ENCODE measurements around the gene DNASE1L1. TPM values are rescaled to one million over a fixed set of nuclear protein-coding genes. Genes with fewer than 3 reads are reported as not detected.
A peak's percentile ranks its signal among the peaks of the same experiment; 100 is the strongest.

DNASE1L1 gene
- total RNA-seq, 2 experiments from 2014 or later, result 20.5 to 26.2 TPM

DNA sequence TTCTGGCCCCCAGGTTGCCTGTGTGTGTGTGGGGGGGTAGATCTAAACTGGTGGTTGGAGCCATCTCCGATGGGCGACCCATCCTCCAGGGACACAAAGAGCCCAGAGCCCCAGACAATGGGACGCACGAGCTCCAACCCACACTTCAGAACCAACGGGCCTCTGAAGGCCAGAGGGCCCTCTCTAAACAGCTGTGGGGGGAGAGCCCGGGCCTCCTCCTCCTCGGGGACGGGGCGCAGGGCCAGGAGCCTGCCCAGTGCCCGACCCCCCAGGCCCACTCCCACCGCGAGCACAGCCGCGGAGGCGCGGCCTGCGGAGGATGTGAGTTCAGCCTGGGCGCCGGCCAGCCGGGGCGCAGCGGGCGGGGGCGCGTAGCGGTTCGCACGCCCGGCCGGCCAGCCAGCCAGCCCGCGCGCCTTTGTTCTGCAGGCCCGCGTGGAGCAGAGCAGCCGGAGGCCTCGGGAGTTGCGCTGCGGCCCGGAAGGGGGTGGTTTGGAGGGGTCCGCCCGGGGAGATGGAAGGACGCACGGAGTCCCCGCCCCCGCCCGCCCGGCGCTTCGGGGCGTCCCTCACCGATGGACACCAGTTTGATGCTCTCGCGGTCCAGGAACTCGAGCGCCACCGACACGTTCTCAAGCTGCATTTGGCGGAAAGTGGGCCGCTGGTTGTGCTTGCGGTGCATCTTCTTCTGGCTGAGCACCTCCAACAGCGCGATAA, 38.6 kb downstream of the DNASE1L1 start:
- no peaks in the 10 kb centered on the region for H3K9me3 Mint-ChIP-seq
- peak overlapping the region; percentile 91 for H3K4me3 Mint-ChIP-seq
- no peak for ATAC-seq (ENCODE audit: low read depth)
- peaks cover 3% of the 10 kb centered on the region for H3K36me3 Mint-ChIP-seq
- H3K4me1 Mint-ChIP-seq, result peaks cover 10% of the 10 kb centered on the region
- no peaks in the 10 kb centered on the region for H3K27me3 Mint-ChIP-seq
- no peak for DNase-seq
- H3K27ac Mint-ChIP-seq, result peak overlapping the region; percentile 91
- POLR2A ChIA-PET, result interaction anchor here (0.6 to 2.3 kb wide), 18 partner anchors 9 to 275 kb away, joined by 3 to 13 read pairs (median 5); partner anchors contain the start of genes DNASE1L1, EMD, RPL10 and SLC10A3

GRCh38 chrX:154369449-154370299, 39.4 kb downstream of the DNASE1L1 start:
- Mint-ChIP-seq H3K4me3 (peak overlapping the region; percentile 91), H3K27me3 (no peaks in the 10 kb centered on the region), H3K4me1 (peaks cover 12% of the 10 kb centered on the region), H3K9me3 (no peaks in the 10 kb centered on the region), H3K36me3 (peaks cover 5% of the 10 kb centered on the region), H3K27ac (peak overlapping the region; percentile 91)
- ATAC-seq (ENCODE audit: low read depth) (peak; percentile 4), DNase-seq (peak; percentile 75)
- POLR2A ChIA-PET, result interaction anchor here (1.2 to 2.3 kb wide), 5 partner anchors 10 to 173 kb away, joined by 3 to 13 read pairs (median 5); partner anchors contain the start of gene EMD

DNA sequence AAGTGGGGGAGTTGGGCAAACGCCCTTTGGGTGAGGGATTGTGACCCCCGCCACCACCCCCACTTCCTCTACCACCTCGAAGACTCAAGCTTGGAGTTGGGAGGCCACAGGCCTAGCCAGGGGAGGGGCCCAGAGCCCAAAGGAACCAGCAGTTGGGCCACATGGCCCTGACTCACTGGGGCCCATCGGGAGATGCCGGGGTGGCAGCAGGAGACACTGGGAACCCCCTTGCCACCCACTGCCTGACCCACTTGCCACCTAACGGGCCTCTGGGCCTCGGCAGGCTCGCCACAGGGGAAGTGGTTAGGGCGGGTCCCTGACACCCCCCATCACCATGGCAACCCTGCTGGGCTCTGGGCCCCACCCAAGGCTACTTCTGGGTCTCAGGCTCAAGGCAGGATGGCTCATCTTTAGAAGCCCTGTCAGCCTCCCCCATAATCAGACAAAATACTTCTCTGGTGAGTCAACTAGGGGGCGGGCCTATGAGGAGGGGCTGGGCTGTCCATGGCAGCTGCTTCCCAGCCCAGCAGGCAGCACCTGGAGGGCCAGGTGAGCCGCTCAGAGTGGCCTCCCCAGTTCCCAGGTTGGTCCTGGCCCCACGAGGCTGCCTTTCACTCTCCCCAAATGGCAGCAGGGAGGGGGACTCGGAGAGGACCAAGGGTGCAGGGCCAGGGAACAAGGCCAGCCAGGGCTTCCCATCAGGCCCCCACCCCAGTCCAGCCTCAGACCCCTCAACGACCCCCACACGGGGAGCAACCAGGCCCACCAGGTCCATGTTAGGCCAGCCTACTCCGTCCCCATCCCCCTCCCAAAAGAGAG, 40.2 kb downstream of the DNASE1L1 start:
- Mint-ChIP-seq H3K4me1 (peaks cover 13% of the 10 kb centered on the region), H3K27me3 (no peaks in the 10 kb centered on the region), H3K36me3 (peaks cover 5% of the 10 kb centered on the region), H3K9me3 (no peaks in the 10 kb centered on the region), H3K4me3 (peak overlapping the region; percentile 91), H3K27ac (peak overlapping the region; percentile 85)
- DNase-seq, result peak; percentile 80
- POLR2A ChIA-PET, result interaction anchor here (0.7 to 2.3 kb wide), 6 partner anchors 11 to 174 kb away, joined by 3 to 13 read pairs (median 4); partner anchors contain the start of gene EMD
- peak; percentile 37 for ATAC-seq (ENCODE audit: low read depth)

GRCh38 chrX:154367474-154368308, 41.4 kb downstream of the DNASE1L1 start:
- no peak for ATAC-seq (ENCODE audit: low read depth)
- Mint-ChIP-seq H3K4me1 (peaks cover 12% of the 10 kb centered on the region), H3K36me3 (peaks cover 7% of the 10 kb centered on the region), H3K27me3 (no peaks in the 10 kb centered on the region), H3K9me3 (no peaks in the 10 kb centered on the region), H3K27ac (peak overlapping the region; percentile 85), H3K4me3 (peak overlapping the region; percentile 91)
- POLR2A ChIA-PET, result interaction anchor here (0.7 to 2.3 kb wide), 4 partner anchors 10 to 175 kb away, joined by 3 to 13 read pairs (median 4); no protein-coding TSS in a partner anchor
- DNase-seq, result no peak

DNA sequence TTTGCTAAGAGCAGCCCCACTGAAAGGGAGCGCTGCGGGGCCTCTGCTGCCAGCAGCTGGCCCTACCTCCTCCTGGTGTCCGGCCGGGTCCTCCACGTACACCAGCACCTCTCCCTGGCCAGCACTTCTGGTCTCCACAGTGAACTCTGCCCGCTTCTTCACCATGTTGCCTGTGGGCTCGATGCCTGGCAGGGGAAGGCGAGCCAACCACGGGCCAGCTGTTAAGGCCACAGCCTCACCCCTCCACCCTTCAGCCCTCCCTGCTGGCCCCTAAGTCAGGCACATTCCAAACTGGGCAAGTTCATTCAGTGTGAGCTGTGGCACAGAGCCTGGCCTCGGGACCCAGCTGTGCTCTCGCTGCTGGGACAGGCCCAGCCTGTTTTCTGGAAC, 42.4 kb downstream of the DNASE1L1 start:
- Mint-ChIP-seq H3K27me3 (no peaks in the 10 kb centered on the region), H3K4me3 (no peak overlapping the region), H3K36me3 (peaks cover 8% of the 10 kb centered on the region), H3K27ac (no peak overlapping the region), H3K4me1 (peaks cover 12% of the 10 kb centered on the region), H3K9me3 (no peaks in the 10 kb centered on the region)
- DNase-seq (no peak), ATAC-seq (ENCODE audit: low read depth) (no peak)
- POLR2A ChIA-PET, result no interaction called here

DNA sequence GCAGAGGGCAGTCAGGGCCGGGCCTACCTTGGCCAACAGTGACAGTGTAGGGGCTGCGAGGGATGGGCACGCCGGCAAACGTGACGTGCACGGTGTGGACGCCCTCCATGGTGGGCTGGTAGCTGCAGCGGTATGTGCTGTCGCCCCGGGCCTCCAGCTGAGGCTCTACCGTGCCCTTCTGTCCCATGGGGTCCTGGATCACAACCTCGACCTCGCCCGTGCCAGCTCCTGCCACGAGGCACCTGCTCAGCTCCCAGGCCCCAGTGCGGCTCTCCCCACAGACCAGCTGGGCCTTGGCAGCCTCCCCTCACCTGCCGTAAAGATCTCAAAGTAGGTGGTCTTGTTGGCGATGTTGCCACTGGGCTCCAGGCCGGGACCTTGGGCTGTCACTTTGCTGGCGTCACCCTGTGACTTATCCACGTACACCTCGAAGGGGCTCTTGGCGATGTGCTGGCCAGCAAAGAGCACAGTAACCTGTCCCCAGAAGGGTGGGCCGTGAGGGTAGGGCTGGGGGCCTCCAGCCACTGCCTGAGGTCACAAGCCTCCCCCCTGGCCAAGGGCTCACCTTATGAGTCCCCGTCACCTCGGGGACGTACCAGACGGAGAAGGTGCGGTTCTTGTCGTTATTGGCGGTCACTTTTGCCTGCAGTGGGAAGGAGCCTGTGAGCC, 42.9 kb downstream of the DNASE1L1 start:
- POLR2A ChIA-PET, result no interaction called here
- no peak overlapping the region for H3K4me3 Mint-ChIP-seq
- no peaks in the 10 kb centered on the region for H3K9me3 Mint-ChIP-seq
- DNase-seq (no peak), ATAC-seq (ENCODE audit: low read depth) (no peak)
- peaks cover 8% of the 10 kb centered on the region for H3K36me3 Mint-ChIP-seq
- H3K4me1 Mint-ChIP-seq, result peaks cover 12% of the 10 kb centered on the region
- no peaks in the 10 kb centered on the region for H3K27me3 Mint-ChIP-seq
- no peak overlapping the region for H3K27ac Mint-ChIP-seq

DNA sequence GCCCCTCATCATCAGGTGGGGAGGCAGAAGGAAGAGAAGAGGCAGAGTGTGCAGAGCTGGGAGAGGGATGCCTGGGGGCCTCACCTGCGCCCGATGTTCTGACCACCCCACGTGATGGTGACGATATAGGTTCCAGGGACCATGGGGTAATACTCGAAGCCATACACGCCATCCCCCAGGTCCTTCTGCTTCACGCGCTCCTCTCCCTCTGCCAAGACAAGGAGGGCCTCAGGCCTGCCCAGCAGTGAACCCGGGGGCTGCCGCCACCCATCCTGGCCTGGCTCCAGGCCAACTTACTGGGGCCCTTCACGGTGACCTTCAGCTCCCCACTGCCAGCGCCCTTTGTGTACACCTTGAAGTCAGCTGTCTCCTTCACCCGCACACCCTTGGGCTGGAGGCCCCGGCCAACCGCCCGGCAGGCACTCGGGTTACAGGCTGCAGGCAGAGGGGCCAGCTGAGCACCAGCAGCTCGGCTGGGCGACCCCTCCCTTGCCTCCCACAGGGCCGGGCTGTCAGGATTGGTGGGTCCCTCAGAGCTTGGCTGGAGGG, 43.9 kb downstream of the DNASE1L1 start:
- H3K27me3 Mint-ChIP-seq, result no peaks in the 10 kb centered on the region
- H3K9me3 Mint-ChIP-seq, result no peaks in the 10 kb centered on the region
- peaks cover 8% of the 10 kb centered on the region for H3K36me3 Mint-ChIP-seq
- H3K27ac Mint-ChIP-seq, result no peak overlapping the region
- H3K4me3 Mint-ChIP-seq, result no peak overlapping the region
- POLR2A ChIA-PET, result no interaction called here
- peaks cover 12% of the 10 kb centered on the region for H3K4me1 Mint-ChIP-seq
- no peak for ATAC-seq (ENCODE audit: low read depth)
- no peak for DNase-seq

GRCh38 chrX:154363706-154364439, 45.2 kb downstream of the DNASE1L1 start:
- ATAC-seq (ENCODE audit: low read depth) (no peak), DNase-seq (no peak)
- no peaks in the 10 kb centered on the region for H3K27me3 Mint-ChIP-seq
- peaks cover 12% of the 10 kb centered on the region for H3K4me1 Mint-ChIP-seq
- H3K4me3 Mint-ChIP-seq, result no peak overlapping the region
- no peak overlapping the region for H3K27ac Mint-ChIP-seq
- H3K9me3 Mint-ChIP-seq, result no peaks in the 10 kb centered on the region
- POLR2A ChIA-PET, result no interaction called here
- H3K36me3 Mint-ChIP-seq, result peaks cover 8% of the 10 kb centered on the region

DNA sequence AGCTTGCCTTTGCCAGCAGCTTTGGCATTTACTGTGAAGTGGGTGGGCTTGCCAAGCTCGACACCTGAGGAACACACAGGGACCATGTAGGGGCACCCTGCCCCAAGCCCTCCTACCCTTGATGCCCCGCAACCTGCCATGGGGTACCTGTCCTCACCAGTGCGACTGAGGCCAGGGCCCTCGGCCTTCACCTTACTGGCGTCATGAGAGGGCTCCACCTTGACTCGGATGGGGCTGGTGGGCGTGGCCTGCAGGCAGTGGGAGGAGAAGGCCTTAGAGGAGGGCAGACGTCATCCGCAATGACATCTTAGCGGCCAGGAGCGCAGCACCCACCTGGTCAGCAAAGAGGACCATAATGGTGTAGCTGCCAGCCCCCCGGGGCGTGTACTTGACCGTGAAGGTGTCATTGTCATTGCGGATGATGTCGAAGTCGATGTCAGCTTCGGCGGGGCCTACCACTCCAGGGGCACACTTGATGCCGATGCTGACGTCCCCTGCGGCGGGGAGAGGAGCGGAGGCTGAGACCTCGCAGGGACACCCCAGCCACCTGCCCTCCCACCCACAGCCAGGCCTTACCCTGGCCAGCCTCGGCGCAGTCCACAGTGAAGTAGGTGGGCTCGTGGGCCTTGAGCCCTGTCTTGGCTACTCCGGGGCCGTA, 46.8 kb downstream of the DNASE1L1 start:
- DNase-seq (no peak), ATAC-seq (ENCODE audit: low read depth) (no peak)
- POLR2A ChIA-PET, result no interaction called here
- Mint-ChIP-seq H3K36me3 (peaks cover 9% of the 10 kb centered on the region), H3K9me3 (no peaks in the 10 kb centered on the region), H3K4me3 (no peak overlapping the region), H3K27me3 (no peaks in the 10 kb centered on the region), H3K27ac (no peak overlapping the region), H3K4me1 (peaks cover 6% of the 10 kb centered on the region)

- H3K4me3 Mint-ChIP-seq, result no peak overlapping the region
- peaks cover 6% of the 10 kb centered on the region for H3K4me1 Mint-ChIP-seq
- POLR2A ChIA-PET, result no interaction called here
- no peaks in the 10 kb centered on the region for H3K27me3 Mint-ChIP-seq
- peaks cover 9% of the 10 kb centered on the region for H3K36me3 Mint-ChIP-seq
- ATAC-seq (ENCODE audit: low read depth), result no peak
- no peaks in the 10 kb centered on the region for H3K9me3 Mint-ChIP-seq
- DNase-seq, result no peak
- H3K27ac Mint-ChIP-seq, result no peak overlapping the region
Observed at GRCh38 chrX:154360155-154360713, 48.8 kb downstream of the DNASE1L1 start.

Measured in activated naive CD8-positive, alpha-beta T cell treated with anti-CD3 and anti-CD28 coated beads, Interleukin-2, amount 10 ng/mL, durations not matched to agents 7 days and 5 days (primary cell).